Epithelial cell of proximal tubule (primary cell): ENCODE measurements around the gene USP21. TPM values are rescaled to one million over a fixed set of nuclear protein-coding genes. Genes with fewer than 3 reads are reported as not detected.

ENCODE experiments used
- DNase-seq: peaks from one replicate; pipeline ENCODE4 v3.0.0-alpha.2; 2011; ENCODE audit warnings: low read depth
- H3K4me3 ChIP-seq: 2 replicates; pipeline ENCODE4 v1.5.1; 2011; ENCODE audit warnings: low read depth, mild to moderate bottlenecking, low read length
- CTCF ChIP-seq: conservative IDR thresholded peaks from 2 replicates; pipeline ENCODE4 v1.5.1; 2012; ENCODE audit warnings: low read depth, mild to moderate bottlenecking, low read length
- total RNA-seq: library from RNA; depleted of rRNA; stranded (reverse); fragments of >200 nt; gene quantifications from 2 replicates; pipeline ENCODE4 v1.2.3, GENCODE V29; 2015

Gene USP21
- total RNA-seq, 1 donor from 2014 or later, result 20.6 TPM

GRCh38 chr1:161206411-161207140 lies 47.3 kb downstream of the USP21 start:
- DNase-seq, result no peak
- no peak overlapping the region for H3K4me3 ChIP-seq
- no peak for TF ChIP-seq CTCF

- TF ChIP-seq CTCF, result no peak
- H3K4me3 ChIP-seq, result no peak overlapping the region
- DNase-seq, result no peak
These were observed 47.9 kb downstream of the USP21 start for GRCh38 chr1:161207173-161207572.

- no peak overlapping the region for H3K4me3 ChIP-seq
- no peak for DNase-seq
- TF ChIP-seq CTCF, result peak; percentile 96
These were observed 50.6 kb downstream of the USP21 start for GRCh38 chr1:161209790-161210409.

GRCh38 chr1:161214369-161214768 lies 55.1 kb downstream of the USP21 start:
- no peak for DNase-seq
- no peak overlapping the region for H3K4me3 ChIP-seq
- no peak for TF ChIP-seq CTCF

GRCh38 chr1:161215076-161215475 lies 55.8 kb downstream of the USP21 start, which contains the start of gene FCER1G:
Gene FCER1G (plus strand): TSS chr1:161215295. CDS start chr1:161215322, 27 bp downstream.
- no peak for DNase-seq
- TF ChIP-seq CTCF, result no peak
- no peak within 1 kb of the TSS for H3K4me3 ChIP-seq

Other genes with a start within 250 kb of the USP21 start
- gene ITLN2, start 204.7 kb upstream of the USP21 start, total RNA-seq, result not detected in 2 replicates
- 42.2 and 57.8 TPM in 2 replicates for gene F11R, start 138.3 kb upstream of the USP21 start, total RNA-seq
- gene TSTD1, start 120.5 kb upstream of the USP21 start, total RNA-seq, result 52.0 and 148 TPM in 2 replicates
- gene USF1, start 113.5 kb upstream of the USP21 start, total RNA-seq, result 37.9 and 53.7 TPM in 2 replicates
- gene ARHGAP30, start 89.6 kb upstream of the USP21 start, total RNA-seq, result 0.06 and 0.07 TPM in 2 replicates
- 3.0 and 6.1 TPM in 2 replicates for gene NECTIN4, start 69.9 kb upstream of the USP21 start, total RNA-seq
- gene KLHDC9, start 61.1 kb upstream of the USP21 start, total RNA-seq, result 2.6 and 6.5 TPM in 2 replicates
- 102 and 103 TPM in 2 replicates for gene PFDN2, start 41.5 kb upstream of the USP21 start, total RNA-seq
- gene NIT1, start 41.4 kb upstream of the USP21 start, total RNA-seq, result 34.2 and 55.9 TPM in 2 replicates
- 22.8 and 24.7 TPM in 2 replicates for gene DEDD, start 26.8 kb upstream of the USP21 start, total RNA-seq
- 84.7 and 117 TPM in 2 replicates for gene UFC1, start 5.5 kb upstream of the USP21 start, total RNA-seq
- 20.3 and 22.0 TPM in 2 replicates for gene PPOX, start 6.9 kb downstream of the USP21 start, total RNA-seq
- 46.2 and 50.7 TPM in 2 replicates for gene B4GALT3, start 18.0 kb downstream of the USP21 start, total RNA-seq
- under 0.01 TPM in 1 of 2 replicates, not detected in the other for gene ADAMTS4, start 39.6 kb downstream of the USP21 start, total RNA-seq
- gene NDUFS2, start 42.9 kb downstream of the USP21 start, total RNA-seq, result 104 and 124 TPM in 2 replicates
- gene FCER1G, start 55.8 kb downstream of the USP21 start, total RNA-seq, result not detected in 2 replicates
- gene APOA2, start 64.1 kb downstream of the USP21 start, total RNA-seq, result not detected in 2 replicates
- 6.2 and 12.4 TPM in 2 replicates for gene TOMM40L, start 66.6 kb downstream of the USP21 start, total RNA-seq
- not detected in 2 replicates for gene NR1I3, start 78.7 kb downstream of the USP21 start, total RNA-seq
- gene PCP4L1, start 99.2 kb downstream of the USP21 start, total RNA-seq, result 0.35 TPM in 1 of 2 replicates, not detected in the other
- 0.69 and 1.2 TPM in 2 replicates for gene MPZ, start 150.5 kb downstream of the USP21 start, total RNA-seq
- 12.7 and 15.8 TPM in 2 replicates for gene SDHC, start 154.9 kb downstream of the USP21 start, total RNA-seq
- gene CFAP126, start 208.4 kb downstream of the USP21 start, total RNA-seq, result not detected in 2 replicates